ENCODE measurements around the gene ASPDH.
"Not testable (repeated sequence)": the region's sequence is repeated elsewhere in the genome, so short reads cannot be mapped to it uniquely, and the experiment has no call there.

Gene ASPDH

GRCh38 chr19:50547385-50548190, 33.9 kb upstream of the ASPDH start:
- DNase-seq: no peak

GRCh38 chr19:50546527-50547221, 33.0 kb upstream of the ASPDH start:
- DNase-seq: no peak

- DNase-seq: no peak
Measured at GRCh38 chr19:50542943-50543342, 29.2 kb upstream of the ASPDH start.

GRCh38 chr19:50537769-50538230, 24.1 kb upstream of the ASPDH start:
- peak; percentile 67 for DNase-seq

- no peak for DNase-seq
Measured at GRCh38 chr19:50537306-50537685, 23.6 kb upstream of the ASPDH start.

- no peak for DNase-seq
Measured at GRCh38 chr19:50536662-50537305, 23.1 kb upstream of the ASPDH start.

- DNase-seq: no peak
Measured at GRCh38 chr19:50535672-50536187, 22.0 kb upstream of the ASPDH start.

- DNase-seq: no peak
Measured at GRCh38 chr19:50534478-50534877, 20.8 kb upstream of the ASPDH start.

- DNase-seq: no peak
Measured at GRCh38 chr19:50532952-50533351, 19.2 kb upstream of the ASPDH start.

- no peak for DNase-seq
Measured at GRCh38 chr19:50531171-50531612, 17.5 kb upstream of the ASPDH start.

- not testable (repeated sequence) for DNase-seq
Measured at GRCh38 chr19:50528052-50528451, 14.3 kb upstream of the ASPDH start.

GRCh38 chr19:50522881-50523280, 9.2 kb upstream of the ASPDH start:
- DNase-seq: no peak

- DNase-seq: no peak
Measured at GRCh38 chr19:50520822-50521465, 7.2 kb upstream of the ASPDH start.

- DNase-seq: no peak
Measured at GRCh38 chr19:50519006-50519575, 5.4 kb upstream of the ASPDH start.

GRCh38 chr19:50518091-50519005, 4.6 kb upstream of the ASPDH start:
- no peak for DNase-seq

GRCh38 chr19:50517704-50518075, 4.0 kb upstream of the ASPDH start:
- DNase-seq: no peak

- no peak for DNase-seq
Measured at GRCh38 chr19:50516964-50517703, 3.4 kb upstream of the ASPDH start.

GRCh38 chr19:50516456-50516855, 2.7 kb upstream of the ASPDH start:
- DNase-seq: no peak

- DNase-seq: no peak
Measured at GRCh38 chr19:50515168-50515561, 1.5 kb upstream of the ASPDH start.

GRCh38 chr19:50514346-50515167, 844 bp upstream of the ASPDH start:
- DNase-seq: no peak

All from amniotic stem cell (primary cell).